HepG2 (cell line): Measurements from ENCODE around the gene VAC14. TPM values are rescaled to one million over a fixed set of nuclear protein-coding genes. Genes with fewer than 3 reads are reported as not detected.

Experiments
- DNMT1 ChIP-seq: sonication (generic); formaldehyde crosslinking; IDR thresholded peaks from 2 replicates; pipeline ENCODE4 v1.5.1; 2020; ENCODE audit warnings: mild to moderate bottlenecking, missing genetic modification reagents
- FOXJ3 ChIP-seq: sonication (generic); formaldehyde crosslinking; IDR thresholded peaks from 2 replicates; pipeline ENCODE4 v1.4.0; 2020; ENCODE audit warnings: missing genetic modification reagents, mild to moderate bottlenecking, borderline replicate concordance
- GATAD1 ChIP-seq: IDR thresholded peaks from 2 replicates; pipeline ENCODE4 v1.6.1; 2016; ENCODE audit warnings: missing genetic modification reagents, missing compliant biosample characterization
- MAFK ChIP-seq, 2 experiments: IDR thresholded peaks in 1 of 2; conservative IDR thresholded peaks in 1 of 2; 2 replicates each; pipeline ENCODE4 v1.6.1; 2011; ENCODE audit warnings: improper control_type of control experiment in 2 of 2, low read length in 2 of 2
- NFE2L2 ChIP-seq: fragments of 150-350 bp; IDR thresholded peaks from 2 replicates; pipeline ENCODE4 v1.6.1; 2014; ENCODE audit warnings: low read length
- NFYC ChIP-seq: IDR thresholded peaks from 2 replicates; pipeline ENCODE4 v1.6.1; 2016; ENCODE audit warnings: missing genetic modification reagents, missing compliant biosample characterization
- SOX13 ChIP-seq, 3 experiments: fragments of 450-650 bp in 1 of 3; sonication (generic) in 1 of 3; formaldehyde crosslinking in 1 of 3; IDR thresholded peaks in 2 of 3; conservative IDR thresholded peaks in 1 of 3; 2 replicates each; pipeline versions ENCODE4 v1.5.0 to v1.6.1; 2016 to 2020; ENCODE audit warnings: antibody characterized with exemption in 1 of 3, mild to moderate bottlenecking in 1 of 3, missing compliant biosample characterization in 1 of 3, missing genetic modification reagents in 1 of 3, moderate library complexity in 1 of 3
- SRSF1 ChIP-seq: fragments of 200-400 bp; formaldehyde crosslinking; optimal IDR thresholded peaks from 2 replicates; pipeline ENCODE3; 2017; ENCODE audit warnings: mild to moderate bottlenecking, low read depth, low read length, moderate library complexity
- TOPORS ChIP-seq: sonication (generic); formaldehyde crosslinking; IDR thresholded peaks from 2 replicates; pipeline ENCODE4 v1.8.0; 2023; ENCODE audit warnings: mild to moderate bottlenecking, missing genetic modification reagents
- ZFYVE20 ChIP-seq: sonication (generic); formaldehyde crosslinking; IDR thresholded peaks from 2 replicates; pipeline ENCODE4 v1.8.0; 2023; ENCODE audit warnings: low read depth, mild to moderate bottlenecking, moderate library complexity, missing genetic modification reagents, borderline replicate concordance
- ZNF451 ChIP-seq: sonication (generic); formaldehyde crosslinking; IDR thresholded peaks from 2 replicates; pipeline ENCODE4 v1.5.0; 2020; ENCODE audit warnings: mild to moderate bottlenecking, missing genetic modification reagents
- ZSCAN22 ChIP-seq: sonication (generic); formaldehyde crosslinking; IDR thresholded peaks from 2 replicates; pipeline ENCODE4 v1.4.0; 2020; ENCODE audit warnings: mild to moderate bottlenecking, missing genetic modification reagents
- polyA plus RNA-seq, 8 experiments: library from polyadenylated mRNA; depleted of rRNA in 3 of 8; stranded (reverse) in 7 of 8; unstranded in 1 of 8; fragments of >200 nt; fragmentation: Illumina TruSeq in 4 of 8; extraction: Trizol in 4 of 8; gene quantifications; 2 replicates each; pipeline versions ENCODE4 v1.2.1 to v1.2.3, GENCODE V29; 2011 to 2016; ENCODE audit warnings: low read depth in 4 of 8, missing spikeins in 1 of 8, mixed read lengths in 1 of 8; ENCODE audit not compliant: insufficient read depth in 1 of 8
- total RNA-seq, 5 experiments: library from RNA; depleted of rRNA; stranded (reverse); fragments of >200 nt; fragmentation: Illumina TruSeq; extraction: Trizol; gene quantifications; 2 replicates each; pipeline ENCODE4 v1.2.3, GENCODE V29; 2016; ENCODE audit warnings: low read depth in 1 of 5
- TF ChIP-seq, protein P1 (sequence below): sonication (generic); formaldehyde crosslinking; IDR thresholded peaks from 2 replicates; pipeline ENCODE4 v1.5.0; 2020; ENCODE audit warnings: mild to moderate bottlenecking, missing genetic modification reagents
- TF ChIP-seq, protein P2 (sequence below): sonication (generic); formaldehyde crosslinking; IDR thresholded peaks from 2 replicates; pipeline ENCODE4 v1.4.0; 2020; ENCODE audit warnings: missing genetic modification reagents
- TF ChIP-seq, protein P3 (sequence below): sonication (generic); formaldehyde crosslinking; IDR thresholded peaks from 2 replicates; pipeline ENCODE4 v1.4.0; 2020; ENCODE audit warnings: mild to moderate bottlenecking, missing genetic modification reagents
- TF ChIP-seq, protein P4 (sequence below), 2 experiments: sonication (generic) in 1 of 2; formaldehyde crosslinking in 1 of 2; IDR thresholded peaks; 2 replicates each; pipeline versions ENCODE4 v1.4.0 to v1.6.1; 2016 to 2020; ENCODE audit warnings: borderline replicate concordance in 1 of 2, low read depth in 1 of 2, mild to moderate bottlenecking in 1 of 2, missing genetic modification reagents in 1 of 2
- TF ChIP-seq, protein P5 (sequence below): sonication (generic); formaldehyde crosslinking; conservative IDR thresholded peaks from 2 replicates; pipeline ENCODE4 v1.4.0; 2020; ENCODE audit warnings: missing genetic modification reagents

Gene VAC14
- total and polyA plus RNA-seq, 2 of the 13 experiments (the other 11 are each of a cell fraction or from before 2014, with no cell fraction given): 23.5 to 24.6 TPM

DNA sequence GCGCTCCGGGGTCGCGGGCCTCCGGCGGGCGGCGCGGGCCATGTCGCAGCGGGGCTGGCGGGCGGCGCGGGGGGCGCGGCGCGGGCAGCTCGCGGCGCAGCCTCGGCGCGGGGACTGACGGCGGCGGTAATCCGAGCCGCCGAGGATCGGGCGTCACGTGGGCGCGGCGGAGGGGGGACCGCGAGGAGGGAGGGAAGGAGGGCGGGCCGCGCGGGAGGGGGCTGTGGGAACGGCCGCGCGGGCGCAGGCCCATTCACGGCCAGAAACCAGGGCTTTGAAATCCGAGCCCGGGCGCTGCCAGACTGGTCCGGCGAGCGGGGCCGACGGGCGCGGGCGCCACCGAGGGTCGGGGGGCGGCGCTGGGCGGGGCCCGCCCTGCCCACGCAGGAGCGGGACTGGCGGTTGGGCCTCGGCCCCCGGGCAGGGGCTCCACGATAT, 115.0 kb downstream of the VAC14 start, which contains the start of gene MTSS2 (continued):
- TF ChIP-seq TOPORS (CRISPR knock-in tag) (no peak), NFYC (no peak), ZFYVE20 (CRISPR knock-in tag) (no peak), GATAD1 (CRISPR knock-in tag) (peak; percentile 21; the same call in 1 of the 2 replicates), SRSF1 (no peak), DNMT1 (CRISPR knock-in tag) (no peak), FOXJ3 (CRISPR knock-in tag) (no peak), MAFK (conservative IDR thresholded peaks at IDR 0.05 in 1 of 2, IDR thresholded peaks at IDR 0.05 in 1 of 2; ENCODE audit: low read length in 2 of 2) (no peak), SOX13 (IDR thresholded peaks at IDR 0.05) (no peak), SOX13 (CRISPR knock-in tag; conservative IDR thresholded peaks at IDR 0.05 in 1 of 2, IDR thresholded peaks at IDR 0.05 in 1 of 2) (peak in 1 of 2 experiments; percentile 47; a peak in 1 of 4 replicates), ZSCAN22 (CRISPR knock-in tag) (no peak), ZNF451 (CRISPR knock-in tag) (no peak), NFE2L2 (no peak)
- TF ChIP-seq, protein P1, sequence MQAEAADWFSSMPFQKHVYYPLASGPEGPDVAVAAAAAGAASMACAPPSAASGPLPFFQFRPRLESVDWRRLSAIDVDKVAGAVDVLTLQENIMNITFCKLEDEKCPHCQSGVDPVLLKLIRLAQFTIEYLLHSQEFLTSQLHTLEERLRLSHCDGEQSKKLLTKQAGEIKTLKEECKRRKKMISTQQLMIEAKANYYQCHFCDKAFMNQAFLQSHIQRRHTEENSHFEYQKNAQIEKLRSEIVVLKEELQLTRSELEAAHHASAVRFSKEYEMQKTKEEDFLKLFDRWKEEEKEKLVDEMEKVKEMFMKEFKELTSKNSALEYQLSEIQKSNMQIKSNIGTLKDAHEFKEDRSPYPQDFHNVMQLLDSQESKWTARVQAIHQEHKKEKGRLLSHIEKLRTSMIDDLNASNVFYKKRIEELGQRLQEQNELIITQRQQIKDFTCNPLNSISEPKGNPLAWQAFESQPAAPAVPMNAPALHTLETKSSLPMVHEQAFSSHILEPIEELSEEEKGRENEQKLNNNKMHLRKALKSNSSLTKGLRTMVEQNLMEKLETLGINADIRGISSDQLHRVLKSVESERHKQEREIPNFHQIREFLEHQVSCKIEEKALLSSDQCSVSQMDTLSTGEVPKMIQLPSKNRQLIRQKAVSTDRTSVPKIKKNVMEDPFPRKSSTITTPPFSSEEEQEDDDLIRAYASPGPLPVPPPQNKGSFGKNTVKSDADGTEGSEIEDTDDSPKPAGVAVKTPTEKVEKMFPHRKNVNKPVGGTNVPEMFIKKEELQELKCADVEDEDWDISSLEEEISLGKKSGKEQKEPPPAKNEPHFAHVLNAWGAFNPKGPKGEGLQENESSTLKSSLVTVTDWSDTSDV: no peak
- TF ChIP-seq, protein P2, sequence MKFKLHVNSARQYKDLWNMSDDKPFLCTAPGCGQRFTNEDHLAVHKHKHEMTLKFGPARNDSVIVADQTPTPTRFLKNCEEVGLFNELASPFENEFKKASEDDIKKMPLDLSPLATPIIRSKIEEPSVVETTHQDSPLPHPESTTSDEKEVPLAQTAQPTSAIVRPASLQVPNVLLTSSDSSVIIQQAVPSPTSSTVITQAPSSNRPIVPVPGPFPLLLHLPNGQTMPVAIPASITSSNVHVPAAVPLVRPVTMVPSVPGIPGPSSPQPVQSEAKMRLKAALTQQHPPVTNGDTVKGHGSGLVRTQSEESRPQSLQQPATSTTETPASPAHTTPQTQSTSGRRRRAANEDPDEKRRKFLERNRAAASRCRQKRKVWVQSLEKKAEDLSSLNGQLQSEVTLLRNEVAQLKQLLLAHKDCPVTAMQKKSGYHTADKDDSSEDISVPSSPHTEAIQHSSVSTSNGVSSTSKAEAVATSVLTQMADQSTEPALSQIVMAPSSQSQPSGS (CRISPR knock-in tag): no peak
- TF ChIP-seq, protein P3, sequence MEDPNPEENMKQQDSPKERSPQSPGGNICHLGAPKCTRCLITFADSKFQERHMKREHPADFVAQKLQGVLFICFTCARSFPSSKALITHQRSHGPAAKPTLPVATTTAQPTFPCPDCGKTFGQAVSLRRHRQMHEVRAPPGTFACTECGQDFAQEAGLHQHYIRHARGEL (CRISPR knock-in tag): no peak
- TF ChIP-seq, protein P4, sequence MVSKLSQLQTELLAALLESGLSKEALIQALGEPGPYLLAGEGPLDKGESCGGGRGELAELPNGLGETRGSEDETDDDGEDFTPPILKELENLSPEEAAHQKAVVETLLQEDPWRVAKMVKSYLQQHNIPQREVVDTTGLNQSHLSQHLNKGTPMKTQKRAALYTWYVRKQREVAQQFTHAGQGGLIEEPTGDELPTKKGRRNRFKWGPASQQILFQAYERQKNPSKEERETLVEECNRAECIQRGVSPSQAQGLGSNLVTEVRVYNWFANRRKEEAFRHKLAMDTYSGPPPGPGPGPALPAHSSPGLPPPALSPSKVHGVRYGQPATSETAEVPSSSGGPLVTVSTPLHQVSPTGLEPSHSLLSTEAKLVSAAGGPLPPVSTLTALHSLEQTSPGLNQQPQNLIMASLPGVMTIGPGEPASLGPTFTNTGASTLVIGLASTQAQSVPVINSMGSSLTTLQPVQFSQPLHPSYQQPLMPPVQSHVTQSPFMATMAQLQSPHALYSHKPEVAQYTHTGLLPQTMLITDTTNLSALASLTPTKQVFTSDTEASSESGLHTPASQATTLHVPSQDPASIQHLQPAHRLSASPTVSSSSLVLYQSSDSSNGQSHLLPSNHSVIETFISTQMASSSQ (IDR thresholded peaks at IDR 0.05; ENCODE audit: low read depth): no peak
- TF ChIP-seq, protein P4 (CRISPR knock-in tag; IDR thresholded peaks at IDR 0.05; ENCODE audit: borderline replicate concordance): peak; percentile 56; the same call in 1 of the 2 replicates
- TF ChIP-seq, protein P5, sequence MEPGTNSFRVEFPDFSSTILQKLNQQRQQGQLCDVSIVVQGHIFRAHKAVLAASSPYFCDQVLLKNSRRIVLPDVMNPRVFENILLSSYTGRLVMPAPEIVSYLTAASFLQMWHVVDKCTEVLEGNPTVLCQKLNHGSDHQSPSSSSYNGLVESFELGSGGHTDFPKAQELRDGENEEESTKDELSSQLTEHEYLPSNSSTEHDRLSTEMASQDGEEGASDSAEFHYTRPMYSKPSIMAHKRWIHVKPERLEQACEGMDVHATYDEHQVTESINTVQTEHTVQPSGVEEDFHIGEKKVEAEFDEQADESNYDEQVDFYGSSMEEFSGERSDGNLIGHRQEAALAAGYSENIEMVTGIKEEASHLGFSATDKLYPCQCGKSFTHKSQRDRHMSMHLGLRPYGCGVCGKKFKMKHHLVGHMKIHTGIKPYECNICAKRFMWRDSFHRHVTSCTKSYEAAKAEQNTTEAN (CRISPR knock-in tag): peak; percentile 62; the same call in 1 of the 2 replicates
